Smooth muscle cell (in vitro differentiated cells): ENCODE data around the gene GTPBP4. TPM values are rescaled to one million over a fixed set of nuclear protein-coding genes. Genes with fewer than 3 reads are reported as not detected.
A peak's percentile ranks its signal among the peaks of the same experiment; 100 is the strongest.

ENCODE experiments used
- DNase-seq: peaks from one replicate; lab custom pipeline; 2025; ENCODE audit not compliant: unreplicated experiment; lab: John Stamatoyannopoulos, UW
- H2AFZ ChIP-seq: fragments of 200-600 bp; sonication (generic); 2 replicates; pipeline ENCODE4 v1.6.0; 2016; ENCODE audit warnings: antibody characterized with exemption, low read depth, mild to moderate bottlenecking
- H3F3A ChIP-seq: fragments of 200-600 bp; sonication (generic); 2 replicates; pipeline ENCODE4 v1.6.0; 2017; ENCODE audit warnings: antibody characterized with exemption, low read depth
- H3K27ac ChIP-seq: fragments of 200-600 bp; sonication (generic); 2 replicates; pipeline ENCODE4 v1.5.1; 2016; ENCODE audit warnings: low read depth, mild to moderate bottlenecking
- H3K27me3 ChIP-seq: fragments of 200-600 bp; sonication (generic); 2 replicates; pipeline ENCODE4 v1.6.1; 2016; ENCODE audit warnings: low read depth, mild to moderate bottlenecking
- H3K36me3 ChIP-seq: fragments of 200-600 bp; sonication (generic); 2 replicates; pipeline ENCODE4 v1.5.1; 2016; ENCODE audit warnings: low read depth
- H3K4me1 ChIP-seq: fragments of 200-600 bp; sonication (generic); 2 replicates; pipeline ENCODE4 v1.5.1; 2016; ENCODE audit warnings: low read depth
- H3K4me2 ChIP-seq: fragments of 200-600 bp; sonication (generic); 2 replicates; pipeline ENCODE4 v1.6.0; 2016; ENCODE audit warnings: mild to moderate bottlenecking
- H3K4me3 ChIP-seq: fragments of 200-600 bp; sonication (generic); 2 replicates; pipeline ENCODE4 v1.5.1; 2016; ENCODE audit warnings: mild to moderate bottlenecking
- H3K79me2 ChIP-seq: fragments of 200-600 bp; sonication (generic); 2 replicates; pipeline ENCODE4 v1.6.0; 2016; ENCODE audit warnings: low read depth, mild to moderate bottlenecking
- H3K9ac ChIP-seq: fragments of 200-600 bp; sonication (generic); 2 replicates; pipeline ENCODE4 v1.6.0; 2016; ENCODE audit warnings: low read depth
- H3K9me3 ChIP-seq: fragments of 200-600 bp; sonication (generic); replicated peaks from 2 replicates; pipeline ENCODE4 v1.5.1; 2016; ENCODE audit warnings: low read depth
- H4K20me1 ChIP-seq: fragments of 200-600 bp; sonication (generic); 2 replicates; pipeline ENCODE4 v1.6.0; 2016; ENCODE audit warnings: low read depth
- WGBS: methylation state at CpG from one replicate; pipeline ENCODE4 v1.1.7; 2016; ENCODE audit warnings: low lambda C conversion rate; 5-methylcytosine and 5-hydroxymethylcytosine counted together
- polyA plus RNA-seq: library from polyadenylated mRNA; unstranded; fragments of >200 nt; fragmentation: Nextera tagmentation; extraction: Ambion mirVana; gene quantifications from 2 replicates; pipeline ENCODE4 v1.2.1, GENCODE V29; 2016
- total RNA-seq: library from RNA; depleted of rRNA; stranded (reverse); fragments of >200 nt; gene quantifications from 2 replicates; pipeline ENCODE4 v1.2.3, GENCODE V29; 2014
- TF ChIP-seq, protein P1 (sequence below): fragments of 200-600 bp; sonication (generic); IDR thresholded peaks from 2 replicates; pipeline ENCODE4 v1.5.1; 2017; ENCODE audit warnings: borderline replicate concordance, mild to moderate bottlenecking, antibody characterized with exemption; ENCODE audit not compliant: insufficient read depth, poor library complexity, severe bottlenecking

GTPBP4 gene
- total and polyA plus RNA-seq, 2 experiments from 2014 or later: 42.5 to 52.1 TPM

DNA sequence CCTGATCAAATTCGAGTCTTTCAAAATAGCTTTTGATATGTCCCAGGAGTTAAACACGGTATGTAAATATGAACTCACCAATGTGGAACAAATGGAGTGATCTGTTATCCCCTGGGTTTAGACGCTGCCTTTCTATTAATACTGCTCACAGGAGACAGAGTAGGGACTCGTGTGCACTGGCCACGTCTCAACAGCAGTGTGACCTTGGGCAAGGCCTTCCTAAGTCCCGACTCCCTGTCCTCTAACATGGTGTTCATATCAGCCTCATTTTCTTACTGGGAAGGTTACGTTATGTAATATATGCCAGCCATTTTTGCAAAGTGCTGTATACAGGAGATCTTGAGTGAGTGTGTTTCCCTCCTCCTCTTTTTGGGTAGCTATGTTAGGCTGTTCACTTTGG lies 69.8 kb downstream of the GTPBP4 start:
- Histone ChIP-seq H3K36me3 (no peaks in the 10 kb centered on the region), H3K4me2 (peak overlapping the region; percentile 95), H3F3A (peaks cover 4% of the 10 kb centered on the region), H3K4me3 (peak overlapping the region; percentile 97), H3K9me3 (no peaks in the 10 kb centered on the region), H4K20me1 (peaks cover 71% of the 10 kb centered on the region), H3K4me1 (peaks cover 24% of the 10 kb centered on the region), H3K79me2 (peaks cover 82% of the 10 kb centered on the region), H2AFZ (no peak overlapping the region), H3K27me3 (no peaks in the 10 kb centered on the region), H3K27ac (no peak overlapping the region), H3K9ac (no peak overlapping the region)
- 96% methylated on average over 7 of the region's 7 CpGs for WGBS
- TF ChIP-seq, protein P1, sequence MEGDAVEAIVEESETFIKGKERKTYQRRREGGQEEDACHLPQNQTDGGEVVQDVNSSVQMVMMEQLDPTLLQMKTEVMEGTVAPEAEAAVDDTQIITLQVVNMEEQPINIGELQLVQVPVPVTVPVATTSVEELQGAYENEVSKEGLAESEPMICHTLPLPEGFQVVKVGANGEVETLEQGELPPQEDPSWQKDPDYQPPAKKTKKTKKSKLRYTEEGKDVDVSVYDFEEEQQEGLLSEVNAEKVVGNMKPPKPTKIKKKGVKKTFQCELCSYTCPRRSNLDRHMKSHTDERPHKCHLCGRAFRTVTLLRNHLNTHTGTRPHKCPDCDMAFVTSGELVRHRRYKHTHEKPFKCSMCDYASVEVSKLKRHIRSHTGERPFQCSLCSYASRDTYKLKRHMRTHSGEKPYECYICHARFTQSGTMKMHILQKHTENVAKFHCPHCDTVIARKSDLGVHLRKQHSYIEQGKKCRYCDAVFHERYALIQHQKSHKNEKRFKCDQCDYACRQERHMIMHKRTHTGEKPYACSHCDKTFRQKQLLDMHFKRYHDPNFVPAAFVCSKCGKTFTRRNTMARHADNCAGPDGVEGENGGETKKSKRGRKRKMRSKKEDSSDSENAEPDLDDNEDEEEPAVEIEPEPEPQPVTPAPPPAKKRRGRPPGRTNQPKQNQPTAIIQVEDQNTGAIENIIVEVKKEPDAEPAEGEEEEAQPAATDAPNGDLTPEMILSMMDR: no peak
- DNase-seq: no peak

DNA sequence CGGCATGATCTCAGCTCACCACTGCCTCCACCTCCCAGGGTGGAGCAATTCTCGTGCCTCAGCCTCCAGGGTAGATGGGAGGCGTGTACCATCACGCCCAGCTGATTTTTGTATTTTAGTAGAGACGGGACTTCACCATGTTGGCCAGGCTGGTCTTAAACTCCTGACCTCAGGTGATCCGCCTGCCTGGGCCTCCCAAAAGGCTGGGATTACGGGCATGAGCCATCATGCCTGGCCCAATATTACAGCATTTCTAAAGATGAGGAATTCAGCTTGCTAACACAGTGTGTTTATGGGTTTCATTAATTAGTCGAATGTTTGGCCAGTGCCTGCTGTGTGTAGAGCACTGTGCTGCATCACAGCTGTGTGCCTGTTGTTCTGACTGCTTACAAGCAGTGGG lies 71.7 kb downstream of the GTPBP4 start:
- Histone ChIP-seq H3K9ac (no peak overlapping the region), H3K9me3 (no peaks in the 10 kb centered on the region), H3K4me2 (no peak overlapping the region), H2AFZ (no peak overlapping the region), H3K27ac (peak overlapping the region; percentile 15), H3K4me3 (no peak overlapping the region), H3K79me2 (peaks cover 63% of the 10 kb centered on the region), H3F3A (no peaks in the 10 kb centered on the region), H3K36me3 (no peaks in the 10 kb centered on the region), H3K4me1 (peaks cover 12% of the 10 kb centered on the region), H3K27me3 (no peaks in the 10 kb centered on the region), H4K20me1 (peaks cover 81% of the 10 kb centered on the region)
- TF ChIP-seq, protein P1: no peak
- DNase-seq: no peak
- WGBS: 82% methylated on average over 8 of the region's 8 CpGs

DNA sequence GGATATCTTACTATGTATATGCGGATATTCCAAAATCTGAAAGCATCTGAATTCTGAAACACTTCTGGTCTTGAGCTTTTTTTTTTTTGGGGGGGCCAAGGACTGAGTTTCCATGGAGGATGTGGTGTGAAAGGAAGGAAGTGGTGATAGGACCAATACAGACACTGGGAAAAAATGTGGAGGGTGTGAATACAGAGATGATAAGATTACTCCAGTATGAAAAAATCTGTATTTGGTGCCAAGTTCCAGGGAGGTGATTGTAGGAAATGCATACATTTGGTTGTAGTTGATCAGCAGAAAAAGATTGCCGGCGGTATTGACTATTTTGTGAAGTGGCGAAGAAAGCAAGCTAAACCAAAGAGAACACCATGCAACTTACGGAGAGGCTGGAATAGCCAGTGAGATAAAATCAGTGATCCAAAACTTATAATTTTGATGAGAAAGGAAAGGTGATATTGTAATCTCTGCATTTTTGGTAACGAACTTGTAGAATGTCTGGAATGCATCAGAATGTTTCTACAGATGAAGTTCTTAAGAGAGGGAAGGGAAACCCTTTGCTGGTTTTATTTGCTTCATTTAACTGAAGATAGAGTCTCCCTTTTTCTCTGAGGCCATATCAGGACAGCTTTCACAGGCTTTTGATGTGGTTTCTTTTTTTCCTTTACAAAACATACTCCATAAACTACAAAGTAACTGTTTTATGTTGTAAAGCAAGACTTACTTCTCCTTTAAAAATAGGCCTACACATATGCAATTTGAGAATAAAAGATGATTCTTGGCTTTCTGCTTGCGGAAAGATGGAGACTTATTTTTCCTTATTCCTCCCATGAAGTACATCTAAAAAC lies 73.9 kb downstream of the GTPBP4 start:
- no peak overlapping the region for H3K4me2 ChIP-seq
- no peak for DNase-seq
- H3K4me3 ChIP-seq: no peak overlapping the region
- TF ChIP-seq, protein P1: no peak
- H3K4me1 ChIP-seq: peaks cover 5% of the 10 kb centered on the region
- H3K36me3 ChIP-seq: no peaks in the 10 kb centered on the region
- H3K27me3 ChIP-seq: no peaks in the 10 kb centered on the region
- H3K9ac ChIP-seq: no peak overlapping the region
- H3F3A ChIP-seq: no peaks in the 10 kb centered on the region
- H3K27ac ChIP-seq: no peak overlapping the region
- peaks cover 96% of the 10 kb centered on the region for H4K20me1 ChIP-seq
- no peaks in the 10 kb centered on the region for H3K9me3 ChIP-seq
- H3K79me2 ChIP-seq: peaks cover 47% of the 10 kb centered on the region
- 91% methylated on average over 7 of the region's 7 CpGs for WGBS
- no peak overlapping the region for H2AFZ ChIP-seq
